Large intestine (tissue), 3 donors: ENCODE results near the gene CTNNBL1. TPM values are rescaled to one million over a fixed set of nuclear protein-coding genes. Genes with fewer than 3 reads are reported as not detected.
"Not testable (repeated sequence)": the region's sequence is repeated elsewhere in the genome, so short reads cannot be mapped to it uniquely, and the experiment has no call there.

Experiments used
- DNase-seq, 2 donors: peaks; one replicate each; pipeline versions ENCODE4 v3.0.0 to v3.0.0-alpha.2; 2013
- H3K27ac ChIP-seq: one replicate; pipeline ENCODE4 v1.5.1; 2013; ENCODE audit warnings: low read length
- H3K27me3 ChIP-seq: 2 replicates; pipeline ENCODE4 v1.6.1; 2013; ENCODE audit warnings: low read length; ENCODE audit not compliant: control insufficient read depth, insufficient read depth
- H3K36me3 ChIP-seq: 2 replicates; pipeline ENCODE4 v1.6.1; 2013; ENCODE audit warnings: low read length; ENCODE audit not compliant: control insufficient read depth, insufficient read depth
- H3K4me1 ChIP-seq: one replicate; pipeline ENCODE4 v1.6.1; 2013; ENCODE audit warnings: low read length; ENCODE audit not compliant: control insufficient read depth, insufficient read depth
- H3K4me3 ChIP-seq: one replicate; pipeline ENCODE4 v1.5.1; 2013; ENCODE audit warnings: low read length
- H3K9me3 ChIP-seq: one replicate; pipeline ENCODE4 v1.6.1; 2013; ENCODE audit warnings: mild to moderate bottlenecking, low read depth, low read length, moderate library complexity; ENCODE audit not compliant: control insufficient read depth
- WGBS: methylation state at CpG from one replicate; pipeline ENCODE4 v1.1.5; 2013; ENCODE audit warnings: low lambda C conversion rate; ENCODE audit not compliant: insufficient coverage; 5-methylcytosine and 5-hydroxymethylcytosine counted together
- polyA plus RNA-seq: library from polyadenylated mRNA; unstranded; fragments of 120-200 nt; gene quantifications from one replicate; pipeline ENCODE4 v1.2.1, GENCODE V29; 2013

Gene CTNNBL1
- polyA plus RNA-seq, 1 donor = 40.1 TPM

DNA sequence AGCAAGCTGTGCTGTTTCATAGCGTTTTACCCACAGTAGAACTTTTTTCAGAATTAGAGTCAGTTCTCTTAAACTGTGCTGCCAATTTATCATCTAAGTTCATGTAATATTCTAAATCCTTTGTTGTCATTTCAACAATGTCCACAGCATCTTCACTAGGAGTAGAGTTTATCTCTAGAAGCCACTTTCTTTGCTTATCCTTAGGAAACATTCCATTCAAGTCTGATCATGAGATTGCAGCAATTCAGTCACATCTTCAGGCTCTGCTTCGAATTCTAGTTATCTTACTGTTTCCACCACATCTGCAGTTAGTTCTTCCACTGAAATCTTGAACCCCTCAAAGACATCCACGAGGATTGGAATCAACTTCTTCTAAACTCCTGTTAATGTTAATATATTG, 12.5 kb downstream of the CTNNBL1 start:
- no peak overlapping the region for H3K4me3 ChIP-seq
- peaks cover 3% of the 10 kb centered on the region for H3K36me3 ChIP-seq
- no peak overlapping the region for H3K27ac ChIP-seq
- DNase-seq = no peak
- WGBS = 90% methylated on average over 2 of the region's 3 CpGs
- peaks cover 5% of the 10 kb centered on the region for H3K4me1 ChIP-seq
- no peaks in the 10 kb centered on the region for H3K27me3 ChIP-seq
- no peaks in the 10 kb centered on the region for H3K9me3 ChIP-seq

DNA sequence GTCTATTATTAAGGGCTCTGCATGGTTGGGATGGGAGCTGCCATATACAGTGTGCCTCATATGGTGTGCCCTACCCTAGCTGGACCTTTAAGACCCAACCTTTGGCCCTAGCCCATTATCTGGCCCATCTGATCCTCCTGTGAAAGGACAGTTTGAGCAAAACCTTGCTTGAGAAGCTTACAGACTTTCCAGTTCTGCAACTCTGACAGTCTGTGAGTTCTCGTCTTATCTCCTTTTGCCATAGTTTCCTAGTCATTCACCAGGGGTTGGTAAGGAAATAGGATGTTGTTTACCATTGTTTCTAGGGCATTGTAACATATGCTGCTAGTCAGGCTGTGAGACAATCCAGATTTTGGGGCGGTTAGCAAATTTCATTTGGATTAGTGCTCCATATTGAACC, 17.2 kb downstream of the CTNNBL1 start:
- WGBS = 17% methylated on average over 1 of the region's 2 CpGs
- peaks cover 21% of the 10 kb centered on the region for H3K4me1 ChIP-seq
- H3K36me3 ChIP-seq = no peaks in the 10 kb centered on the region
- peak; percentile 78 to 89 for DNase-seq
- H3K4me3 ChIP-seq = no peak overlapping the region
- no peaks in the 10 kb centered on the region for H3K9me3 ChIP-seq
- H3K27me3 ChIP-seq = no peaks in the 10 kb centered on the region
- H3K27ac ChIP-seq = peak overlapping the region; percentile 57

DNA sequence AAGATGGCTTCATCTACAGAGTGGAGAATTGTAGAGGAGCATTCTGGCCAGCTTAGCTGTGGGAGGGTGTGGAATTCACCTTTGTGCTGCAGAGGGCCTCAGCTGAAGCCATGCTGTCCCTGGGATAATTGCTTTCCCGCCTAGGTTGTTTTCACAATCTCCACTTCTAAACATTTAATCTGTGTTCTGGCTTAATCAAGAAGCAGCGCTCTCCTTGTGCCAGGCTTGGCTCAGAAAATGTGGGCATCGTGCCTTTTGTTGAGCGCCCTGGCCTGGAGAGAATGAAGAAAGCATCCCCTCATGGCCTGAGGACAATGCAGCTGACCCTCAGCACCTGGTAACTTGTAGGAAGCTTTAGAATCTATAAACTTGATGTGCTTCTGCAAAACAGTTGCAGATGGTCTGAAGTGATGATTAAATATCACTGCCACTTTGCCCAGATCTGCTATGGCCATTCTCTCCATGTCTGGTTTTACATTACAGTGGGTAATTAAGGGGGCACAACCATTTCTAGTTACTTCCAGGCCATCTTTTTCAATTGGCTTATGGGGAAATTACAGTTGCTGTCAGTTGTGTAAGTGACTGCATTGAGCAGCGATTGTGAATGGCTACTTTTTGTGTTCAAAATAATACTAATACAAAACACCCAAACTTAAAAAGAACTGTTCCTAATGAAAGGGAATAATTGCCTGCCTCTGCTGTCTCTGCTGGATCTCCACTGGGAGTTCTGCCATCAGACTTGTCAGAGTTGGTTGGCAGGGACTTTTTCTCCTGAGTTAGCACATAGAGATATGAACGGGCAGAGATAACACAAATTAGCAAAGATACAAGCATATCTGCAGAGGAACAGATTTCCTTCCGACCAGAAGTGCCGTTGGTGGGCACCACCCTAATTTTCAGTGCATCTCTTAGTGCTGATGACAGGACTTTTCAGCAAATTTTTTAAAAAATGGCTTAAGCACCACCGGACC, 18.4 kb downstream of the CTNNBL1 start:
- Histone ChIP-seq H3K27ac (peak overlapping the region; percentile 57), H3K4me1 (peaks cover 25% of the 10 kb centered on the region)
- 20% methylated on average over 1 of the region's 9 CpGs for WGBS

DNA sequence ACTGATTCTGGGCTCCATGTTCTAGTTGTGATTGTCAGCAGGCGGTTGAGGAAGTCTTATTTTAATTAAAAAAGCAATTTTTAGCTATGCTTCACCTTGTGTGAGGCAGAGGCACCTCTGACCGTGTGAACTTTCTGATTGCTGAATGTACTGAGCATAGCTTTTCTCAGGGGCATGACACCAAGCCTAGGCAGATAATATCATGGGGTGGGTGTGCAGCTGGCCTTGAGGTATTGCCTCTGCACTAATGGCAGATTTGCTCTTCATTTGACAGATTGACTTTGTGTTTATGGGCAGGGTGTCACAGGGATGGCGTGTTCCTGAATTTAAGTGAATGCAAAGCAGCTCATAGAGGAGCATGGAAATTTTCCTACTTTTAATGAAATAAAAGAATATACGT, 19.6 kb downstream of the CTNNBL1 start:
- Histone ChIP-seq H3K9me3 (no peaks in the 10 kb centered on the region), H3K4me3 (no peak overlapping the region), H3K27ac (no peak overlapping the region), H3K27me3 (no peaks in the 10 kb centered on the region), H3K36me3 (no peaks in the 10 kb centered on the region), H3K4me1 (peaks cover 25% of the 10 kb centered on the region)
- WGBS = no CpG with 5 or more reads among the region's 4 CpGs
- DNase-seq = no peak

More for the DNA sequence above, 18.4 kb downstream of the CTNNBL1 start:
- Histone ChIP-seq H3K36me3 (no peaks in the 10 kb centered on the region), H3K27me3 (no peaks in the 10 kb centered on the region), H3K4me3 (no peak overlapping the region), H3K9me3 (no peaks in the 10 kb centered on the region)
- DNase-seq = peak; percentile 17 to 41

DNA sequence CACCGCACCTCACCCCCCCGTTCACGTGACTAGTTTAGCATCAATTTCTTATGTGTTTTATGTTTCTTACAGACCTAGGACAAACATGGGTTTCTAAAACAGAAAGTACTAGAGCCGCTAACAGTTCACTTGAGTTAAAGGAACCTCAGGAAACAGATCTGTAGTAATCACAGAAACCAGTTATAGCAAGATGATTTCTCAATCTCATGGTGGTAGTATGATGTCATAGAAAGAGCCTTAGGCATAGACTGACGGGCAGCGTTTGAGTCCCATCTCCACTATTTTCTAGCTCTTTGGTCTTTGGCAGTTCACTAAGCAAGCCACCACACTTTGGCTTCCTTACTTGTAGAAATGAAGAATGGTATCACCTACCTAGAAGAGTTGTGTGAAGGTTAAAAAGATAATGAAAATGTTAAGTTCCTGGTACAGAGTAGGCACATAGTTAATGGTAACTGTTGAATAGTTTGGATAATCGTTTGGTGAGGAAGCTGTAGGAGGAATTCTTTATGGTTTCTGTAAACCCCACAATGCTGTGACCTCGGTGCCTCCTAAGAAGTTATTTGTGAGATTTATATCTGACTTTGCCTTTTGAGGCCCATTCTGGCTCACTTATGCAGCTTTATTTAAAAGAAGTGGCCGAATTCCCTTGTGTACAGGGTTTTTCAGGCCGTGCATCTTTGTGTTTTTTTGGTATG, 21.3 kb downstream of the CTNNBL1 start:
- Histone ChIP-seq H3K27me3 (no peaks in the 10 kb centered on the region), H3K9me3 (no peaks in the 10 kb centered on the region), H3K4me3 (no peak overlapping the region), H3K27ac (no peak overlapping the region), H3K36me3 (no peaks in the 10 kb centered on the region), H3K4me1 (peaks cover 25% of the 10 kb centered on the region)
- WGBS = 80% methylated on average over 2 of the region's 10 CpGs
- DNase-seq = peak in 1 of 2 donors; percentile 35

DNA sequence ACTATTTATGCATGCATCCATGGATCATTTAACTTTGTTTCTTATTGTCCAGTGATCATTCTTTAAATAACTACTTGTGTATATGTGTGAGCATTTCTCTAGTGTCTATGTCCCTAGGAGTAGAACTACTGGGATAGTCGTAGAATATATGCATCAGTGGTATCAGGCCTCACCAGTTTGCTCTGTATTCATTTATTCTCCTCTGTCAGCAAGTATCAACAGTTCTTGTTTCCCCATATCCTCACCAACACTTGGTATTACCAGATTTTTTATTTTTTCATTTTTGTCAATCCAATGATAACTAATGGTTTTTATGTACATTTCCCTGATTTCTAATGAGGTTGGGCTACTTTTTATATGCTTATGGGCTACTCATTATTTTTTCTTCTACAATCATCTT, 27.9 kb downstream of the CTNNBL1 start:
- H3K4me1 ChIP-seq = no peaks in the 10 kb centered on the region
- H3K36me3 ChIP-seq = no peaks in the 10 kb centered on the region
- no peak overlapping the region for H3K27ac ChIP-seq
- no CpG with 5 or more reads among the region's 1 CpG for WGBS
- H3K9me3 ChIP-seq = no peaks in the 10 kb centered on the region
- H3K4me3 ChIP-seq = no peak overlapping the region
- DNase-seq = no peak
- no peaks in the 10 kb centered on the region for H3K27me3 ChIP-seq

DNA sequence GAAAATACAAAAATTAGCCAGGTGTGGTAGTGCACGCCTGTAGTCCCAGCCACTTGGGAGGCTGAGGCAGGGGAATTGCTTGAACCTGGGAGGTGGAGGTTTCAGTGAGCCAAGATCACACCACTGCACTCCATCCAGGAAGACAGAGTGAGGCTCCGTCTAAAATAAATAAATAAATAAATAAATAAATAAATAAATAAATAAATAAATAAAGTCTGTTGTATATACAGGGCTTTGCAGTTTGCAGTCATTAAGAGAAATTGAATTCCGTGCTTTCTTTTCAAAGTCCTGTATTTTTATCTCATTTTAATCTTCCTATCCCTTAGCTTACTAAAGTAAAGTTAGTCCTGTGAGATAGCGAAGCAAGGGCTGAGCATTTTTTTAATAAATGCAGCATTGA, 28.5 kb downstream of the CTNNBL1 start:
- H3K36me3 ChIP-seq, H3K27me3 ChIP-seq, H3K27ac ChIP-seq, H3K4me1 ChIP-seq, H3K4me3 ChIP-seq, H3K9me3 ChIP-seq, DNase-seq: not testable (repeated sequence)
- 92% methylated on average over 2 of the region's 4 CpGs for WGBS

DNA sequence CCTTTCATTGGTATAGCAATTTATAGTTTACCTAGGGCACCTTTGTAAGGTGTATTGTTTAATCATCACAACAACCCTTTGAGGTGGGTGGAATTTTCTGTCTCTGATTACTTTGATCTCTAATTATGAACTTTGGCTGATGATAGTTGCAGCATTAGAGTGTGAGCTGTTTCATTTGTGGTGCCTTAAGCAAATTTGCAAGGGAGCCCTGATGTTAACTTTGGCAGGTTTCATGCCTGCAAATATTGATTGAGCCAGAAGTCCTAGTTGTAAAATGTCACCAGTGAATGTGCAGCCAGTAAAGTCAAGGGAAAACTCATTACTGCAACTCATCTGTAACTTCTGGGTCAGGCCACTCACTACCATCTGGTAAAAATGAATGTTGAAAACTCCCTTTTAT, 29.8 kb downstream of the CTNNBL1 start:
- H3K27me3 ChIP-seq = no peaks in the 10 kb centered on the region
- no peaks in the 10 kb centered on the region for H3K36me3 ChIP-seq
- no peak for DNase-seq
- H3K9me3 ChIP-seq = no peaks in the 10 kb centered on the region
- no peak overlapping the region for H3K27ac ChIP-seq
- H3K4me3 ChIP-seq = no peak overlapping the region
- H3K4me1 ChIP-seq = no peaks in the 10 kb centered on the region

DNA sequence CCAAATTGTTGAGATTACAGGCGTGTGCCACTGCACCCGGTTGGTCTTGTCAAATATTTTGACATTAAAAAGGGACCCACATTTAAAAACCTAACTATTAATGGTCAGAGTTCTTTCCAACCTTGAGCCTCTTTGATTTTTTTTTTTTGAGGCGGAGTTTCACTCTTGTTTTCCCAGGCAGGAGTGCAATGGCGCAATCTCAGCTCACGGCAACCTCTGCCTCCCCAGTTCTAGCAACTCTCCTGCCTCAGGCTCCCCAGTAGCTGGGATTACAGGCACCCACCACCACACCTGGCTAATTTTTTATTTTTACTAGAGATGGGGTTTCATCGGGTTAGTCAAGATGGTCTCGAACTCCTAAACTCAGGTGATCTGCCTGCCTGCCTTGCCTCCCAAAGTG, 31.3 kb downstream of the CTNNBL1 start:
- DNase-seq = no peak
- no peaks in the 10 kb centered on the region for H3K27me3 ChIP-seq
- H3K36me3 ChIP-seq = no peaks in the 10 kb centered on the region
- H3K4me1 ChIP-seq = no peaks in the 10 kb centered on the region
- no peaks in the 10 kb centered on the region for H3K9me3 ChIP-seq
- no peak overlapping the region for H3K4me3 ChIP-seq
- no CpG with 5 or more reads among the region's 7 CpGs for WGBS
- H3K27ac ChIP-seq = no peak overlapping the region

DNA sequence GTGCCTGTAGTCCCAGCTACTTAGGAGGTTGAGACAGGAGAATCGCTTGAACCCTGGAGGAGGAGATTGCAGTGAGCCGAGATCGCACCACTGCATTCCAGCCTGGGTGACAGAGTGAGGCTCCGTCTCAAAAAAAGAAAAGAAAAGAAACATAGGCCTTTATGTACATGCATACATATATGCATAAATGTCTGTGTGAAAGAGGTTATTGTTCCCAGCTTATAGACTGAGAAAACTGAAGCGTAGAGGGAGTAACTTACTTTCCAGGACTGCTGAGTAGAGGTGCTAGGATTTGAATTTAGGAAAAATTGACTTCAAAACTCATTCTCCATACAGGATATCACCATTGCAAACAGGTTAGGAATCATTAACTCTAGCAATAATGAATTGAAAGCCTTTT, 32.0 kb downstream of the CTNNBL1 start:
- H3K27ac ChIP-seq = no peak overlapping the region
- WGBS = no CpG with 5 or more reads among the region's 5 CpGs
- no peaks in the 10 kb centered on the region for H3K4me1 ChIP-seq
- H3K36me3 ChIP-seq = no peaks in the 10 kb centered on the region
- H3K9me3 ChIP-seq = no peaks in the 10 kb centered on the region
- no peak for DNase-seq
- no peak overlapping the region for H3K4me3 ChIP-seq
- no peaks in the 10 kb centered on the region for H3K27me3 ChIP-seq
